Esophagus muscularis mucosa (tissue), 4 donors: Measurements from ENCODE around the gene ABI3BP.

Experiments used
- CTCF ChIP-seq, 3 experiments: fragments of 200-600 bp in 2 of 3; fragments of 450-650 bp in 1 of 3; sonication (generic) in 2 of 3; IDR thresholded peaks; one replicate each; pipeline ENCODE4 v1.5.1; 2017 to 2019; ENCODE audit warnings: antibody characterized with exemption in 3 of 3, mild to moderate bottlenecking in 2 of 3, moderate library complexity in 1 of 3
- EP300 ChIP-seq: sonication (generic); formaldehyde crosslinking; IDR thresholded peaks from one replicate; pipeline ENCODE4 v1.6.1; 2017; ENCODE audit warnings: antibody characterized with exemption
- POLR2A ChIP-seq: fragments of 450-650 bp; IDR thresholded peaks from one replicate; pipeline ENCODE4 v1.6.1; 2017; ENCODE audit warnings: antibody characterized with exemption, moderate library complexity, mild to moderate bottlenecking, low read depth

GRCh38 chr3:100715176-100715575 is 278.0 kb downstream of the ABI3BP start:
- TF ChIP-seq CTCF (IDR thresholded peaks at IDR 0.05) (no peak), POLR2A (no peak), EP300 (no peak)
